GM19468 (cell line): Measurements from ENCODE around the gene SDCCAG8.

Source experiments
- ATAC-seq: cut with Tn5 transposase; IDR thresholded peaks from one replicate; pipeline ENCODE4 v1.9.1; 2021; ENCODE audit warnings: mild to moderate bottlenecking, moderate library complexity, moderate number of reproducible peaks; ENCODE audit not compliant: unreplicated experiment; ENCODE audit errors: extremely low read depth

The SDCCAG8 gene

DNA sequence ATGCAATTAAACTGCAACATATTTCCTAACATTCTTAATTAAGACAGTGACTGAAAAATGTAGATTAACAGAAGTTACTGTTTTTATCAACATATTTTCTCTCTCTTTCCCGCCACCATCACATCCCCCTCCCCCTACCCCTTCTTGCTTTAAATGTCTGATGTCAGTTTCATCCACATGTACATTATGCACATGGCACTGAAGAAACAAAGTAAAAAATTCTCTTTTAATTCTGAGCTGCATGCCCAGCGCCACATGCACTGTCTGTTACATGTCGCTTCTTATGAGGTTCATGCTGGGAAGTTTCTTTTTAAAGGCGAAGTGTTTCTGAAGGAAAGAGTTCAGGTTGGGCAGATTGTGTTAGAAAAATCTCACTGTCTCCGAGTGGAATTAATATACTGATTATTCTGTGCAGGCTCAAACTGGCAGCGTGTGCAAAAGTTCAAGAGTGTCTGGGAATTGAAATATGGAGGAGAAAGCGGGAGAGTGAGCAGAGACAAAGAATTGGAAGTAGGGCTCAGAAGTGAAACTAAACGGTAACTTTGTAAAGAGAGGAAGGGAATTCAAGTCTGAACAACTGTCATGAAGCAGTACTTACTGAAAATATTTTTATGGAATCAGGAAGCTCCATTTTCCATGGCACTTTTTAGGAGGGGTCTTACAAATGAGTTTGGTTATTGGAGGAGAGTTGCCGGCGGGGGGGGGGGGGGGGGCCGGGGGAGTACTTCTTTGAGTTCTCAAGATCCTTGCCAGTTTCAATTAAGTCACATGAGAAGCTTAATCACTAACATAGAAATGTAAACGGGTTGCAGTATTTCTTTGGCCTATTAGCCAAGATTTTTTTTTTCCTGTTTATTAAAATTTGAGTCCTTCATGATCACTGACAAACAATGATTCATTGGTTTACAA is 217.6 kb downstream of the SDCCAG8 start:
- no peak for ATAC-seq

DNA sequence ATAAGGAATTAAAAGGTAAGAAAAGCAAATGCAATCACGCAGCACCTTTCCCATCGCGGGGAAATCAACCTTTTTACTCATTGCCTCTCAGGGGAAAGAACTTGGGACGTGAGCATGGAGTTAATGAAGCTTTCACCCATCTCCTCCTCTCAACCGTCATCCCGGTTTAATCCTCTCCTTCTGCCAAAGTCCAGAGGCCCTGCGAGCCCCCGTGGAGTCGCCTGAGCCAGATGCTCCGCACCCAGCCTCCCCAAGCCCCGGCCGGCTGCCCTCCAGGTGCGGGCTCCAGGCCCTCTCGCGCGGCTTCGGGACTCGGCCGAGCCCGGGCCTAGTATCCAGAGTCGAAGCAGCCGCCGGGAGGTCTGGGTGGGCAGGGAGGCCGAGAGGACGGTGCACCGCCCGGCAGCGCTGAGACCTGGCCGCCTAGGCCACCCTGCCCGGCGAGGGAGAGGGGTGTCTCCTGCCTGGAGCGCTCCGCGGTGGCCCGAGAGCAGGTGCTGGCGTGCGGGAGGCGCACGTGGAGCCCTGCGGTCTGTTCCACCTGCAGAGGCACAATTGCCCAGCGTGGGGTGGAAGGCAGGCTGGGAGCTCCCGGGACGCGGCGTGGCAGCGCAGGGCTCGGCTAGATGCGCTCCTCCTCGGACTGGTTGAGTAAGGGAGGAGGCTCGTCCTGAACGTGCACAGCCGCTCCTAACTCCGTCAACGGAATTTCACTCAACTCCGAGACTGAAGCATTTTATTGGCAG is 218.5 kb downstream of the SDCCAG8 start:
- no peak for ATAC-seq

DNA sequence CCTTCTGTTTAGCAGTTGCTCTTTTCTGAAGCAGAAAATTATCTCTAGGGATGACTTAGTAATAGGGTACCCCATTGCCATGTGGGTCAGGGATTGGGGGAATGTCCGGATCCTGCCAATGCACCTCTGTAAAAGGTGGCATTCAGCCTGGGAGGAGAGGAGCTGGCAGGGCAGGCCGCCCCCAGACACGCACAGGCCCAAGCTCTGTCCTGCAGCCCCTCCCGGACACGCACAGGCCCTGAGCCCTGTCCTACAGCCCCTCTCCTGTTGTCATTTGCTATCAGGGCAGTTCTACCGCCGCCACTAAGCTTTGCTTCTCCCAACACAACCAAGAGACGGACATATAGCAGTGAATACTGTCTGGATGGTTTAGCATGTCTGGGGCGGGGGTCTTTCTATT is 219.1 kb downstream of the SDCCAG8 start:
- ATAC-seq, result no peak

DNA sequence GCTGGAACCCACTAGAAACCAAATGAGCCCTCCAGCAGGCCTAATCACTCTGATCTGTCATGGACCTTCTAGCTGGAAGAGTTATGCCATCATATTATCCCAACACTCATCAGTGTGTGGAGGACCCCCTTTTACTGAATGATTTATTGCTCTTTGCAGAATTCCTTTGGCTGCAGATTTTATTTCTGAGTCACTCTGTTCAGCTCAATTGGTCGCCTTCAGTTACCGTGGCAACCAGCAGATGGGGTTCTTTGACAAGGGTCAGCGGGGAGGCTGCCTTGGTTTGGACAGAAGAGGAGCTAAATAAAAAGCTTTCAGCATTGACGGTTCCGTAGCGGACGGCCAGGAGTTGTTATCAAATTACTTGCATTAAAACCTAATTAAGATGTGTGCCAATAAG is 220.1 kb downstream of the SDCCAG8 start:
- ATAC-seq, result no peak

DNA sequence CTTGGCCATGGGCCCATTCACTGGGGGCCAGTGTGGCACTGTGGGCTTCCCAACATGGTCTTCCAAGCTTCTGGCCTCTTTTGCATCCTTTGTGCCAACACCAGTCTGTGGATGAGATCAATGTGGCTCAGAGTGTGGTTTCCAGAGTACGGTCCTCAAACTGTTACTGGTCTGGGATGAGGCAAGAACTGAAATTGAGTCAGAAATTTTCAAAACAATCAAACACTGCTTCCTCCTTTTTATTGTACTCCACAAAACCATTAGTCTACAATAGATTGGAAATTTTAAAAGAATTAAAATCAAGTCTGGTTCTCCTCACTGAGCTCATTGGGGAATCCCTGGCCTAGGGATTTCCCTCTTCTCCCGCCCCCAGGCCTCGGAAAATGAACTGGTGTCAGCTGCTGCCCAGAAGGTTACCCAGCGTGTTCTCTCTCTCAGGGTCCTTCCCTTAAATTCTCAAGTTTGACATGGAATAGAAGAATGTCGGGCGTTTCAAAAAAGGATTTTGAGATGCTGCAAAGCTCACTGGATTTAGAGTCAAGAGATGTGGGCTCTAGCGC is 222.0 kb downstream of the SDCCAG8 start:
- ATAC-seq, result no peak

DNA sequence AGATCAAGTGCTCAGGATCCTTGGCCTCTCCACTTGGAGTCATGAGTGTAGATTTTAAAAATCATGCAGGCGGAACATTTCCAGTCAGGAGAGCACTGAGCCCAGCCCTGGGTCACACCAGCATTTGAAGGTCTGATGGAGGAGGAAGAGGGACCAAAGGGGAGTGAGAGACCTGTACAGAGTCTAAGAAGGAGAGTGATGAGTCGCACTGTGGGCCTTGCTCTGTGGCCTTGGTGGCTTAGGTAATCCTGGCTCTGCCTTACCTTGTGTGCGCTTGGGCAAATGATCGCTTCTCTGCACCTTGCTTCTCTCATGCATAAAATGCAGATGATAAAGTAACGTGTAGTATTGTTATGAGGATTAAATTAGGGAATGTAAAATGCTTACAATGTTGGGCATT is 225.3 kb downstream of the SDCCAG8 start:
- ATAC-seq, result no peak

DNA sequence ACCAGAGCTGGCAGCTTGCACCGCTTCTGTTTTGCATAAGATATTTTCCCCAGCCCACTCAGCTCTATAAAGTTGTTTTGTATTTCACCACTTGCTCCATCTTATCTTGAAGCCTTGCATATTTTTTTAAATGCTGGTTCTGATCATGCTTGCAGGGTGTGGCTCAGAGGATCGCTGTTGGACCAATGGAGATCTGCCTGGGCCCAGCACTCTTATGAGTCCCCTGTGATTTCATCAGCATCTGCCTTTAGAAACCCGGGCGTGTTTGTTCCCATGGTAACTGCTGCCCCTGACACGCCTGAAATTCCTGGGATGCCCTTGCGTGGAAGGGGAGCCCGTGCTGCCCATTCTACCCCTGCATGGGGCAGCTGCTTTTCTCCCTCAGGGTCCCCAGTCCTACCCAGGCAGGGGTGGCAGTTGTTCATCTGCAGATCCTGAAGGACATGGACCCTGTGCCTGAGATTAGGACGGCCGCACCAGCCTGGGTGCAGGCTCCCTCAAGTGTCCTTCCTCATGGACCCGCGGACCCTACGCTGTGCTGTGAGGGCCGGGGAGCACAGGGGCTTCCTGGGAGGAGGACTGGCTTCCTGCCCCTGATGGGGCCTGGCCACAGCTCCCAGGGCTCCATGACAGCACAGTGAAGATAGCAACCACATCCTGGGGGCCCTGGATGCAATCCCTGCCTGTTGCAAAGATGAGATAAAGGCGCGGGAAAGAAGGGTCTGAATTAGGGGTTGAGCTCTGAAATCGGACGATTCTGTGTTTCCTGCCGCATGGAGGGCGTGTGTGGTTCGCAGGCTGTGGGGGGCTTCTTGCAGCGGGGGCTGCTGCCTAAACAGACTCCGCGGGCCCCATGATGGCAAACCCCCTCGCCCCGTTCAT is 226.5 kb downstream of the SDCCAG8 start:
- ATAC-seq, result no peak

DNA sequence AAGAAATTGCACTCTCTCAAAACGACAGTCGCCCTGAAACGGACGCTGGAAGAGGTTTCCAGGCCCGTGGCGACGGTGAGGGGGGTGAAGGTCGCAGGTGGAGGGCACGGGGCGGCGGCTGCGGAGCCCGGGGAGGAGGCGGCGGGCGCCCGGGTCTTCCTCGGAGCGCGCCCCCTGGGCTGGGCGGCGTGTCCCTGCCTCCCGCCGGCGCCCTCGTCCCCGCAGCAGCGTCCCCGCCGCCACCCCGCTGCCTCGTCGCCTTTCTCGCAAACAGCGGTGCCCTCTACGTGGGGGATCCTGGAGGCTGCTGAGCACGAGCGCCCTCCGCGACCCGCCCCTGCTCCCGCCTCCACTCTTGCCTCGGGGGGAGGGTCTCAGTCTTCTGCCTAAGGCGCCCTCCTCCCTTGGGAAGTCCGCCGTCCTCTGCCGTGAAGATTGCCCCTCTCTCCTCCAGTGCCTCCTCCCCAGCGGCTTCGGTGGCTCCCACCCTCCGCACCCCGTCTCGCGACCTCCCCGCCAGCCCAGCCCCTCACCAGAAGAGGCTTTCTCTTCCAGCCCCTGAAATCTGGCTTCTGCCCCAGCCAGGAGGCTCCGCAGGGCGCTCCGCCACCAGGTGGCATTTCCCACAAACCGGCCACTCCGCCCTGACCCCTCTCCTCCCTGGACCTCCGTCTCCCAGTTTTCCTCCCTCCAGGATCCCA is 227.4 kb downstream of the SDCCAG8 start:
- ATAC-seq, result no peak

DNA sequence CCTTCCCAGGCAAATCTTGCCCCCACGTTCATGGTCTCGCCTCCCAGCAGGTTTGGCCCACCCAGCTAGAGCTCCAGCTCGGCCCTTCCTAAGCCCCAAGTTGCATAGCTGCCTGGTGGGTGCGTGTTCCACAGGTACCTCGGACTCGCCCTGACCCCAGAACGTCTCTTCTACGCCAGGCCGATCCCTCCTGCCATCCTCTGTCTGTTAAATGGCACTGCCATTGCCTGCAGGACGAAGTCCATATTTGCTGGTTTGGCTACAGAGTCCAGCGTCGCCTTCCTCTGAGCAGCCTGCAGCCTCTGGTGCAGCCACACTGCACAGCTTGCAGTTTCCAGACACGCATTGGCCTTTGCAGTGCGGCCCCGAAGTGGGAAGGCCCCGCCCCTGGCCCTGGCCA is 228.1 kb downstream of the SDCCAG8 start:
- ATAC-seq, result no peak

DNA sequence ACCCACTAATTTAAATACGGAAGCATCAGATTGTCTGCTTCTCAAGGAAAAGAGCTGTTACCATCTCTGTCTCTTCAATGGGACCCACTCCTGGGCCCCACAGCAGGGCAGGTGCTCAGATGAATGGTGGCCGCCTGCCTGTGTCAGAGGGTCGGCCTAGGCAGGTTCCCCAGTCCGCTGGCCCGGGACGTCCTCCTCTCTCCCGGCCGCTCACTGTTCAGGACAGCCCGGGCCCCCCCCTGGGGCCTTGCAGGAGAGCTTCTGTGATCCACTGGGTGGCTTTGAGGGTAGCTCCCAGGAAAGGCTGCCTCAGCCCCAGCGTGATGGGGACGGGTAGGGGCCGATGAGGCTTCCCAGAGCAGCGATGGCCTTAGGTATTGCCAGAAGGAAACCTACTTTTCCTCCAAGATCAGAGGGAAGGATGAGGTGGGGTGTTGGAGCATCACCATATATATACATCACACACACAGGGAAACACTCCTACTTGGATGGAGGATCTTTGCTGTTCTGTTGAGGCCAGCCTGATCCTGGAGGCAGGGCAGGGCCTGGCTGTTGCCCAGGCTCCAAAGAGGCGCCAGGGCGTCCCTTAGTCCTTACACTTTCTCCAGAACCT is 231.3 kb downstream of the SDCCAG8 start:
- ATAC-seq, result no peak

DNA sequence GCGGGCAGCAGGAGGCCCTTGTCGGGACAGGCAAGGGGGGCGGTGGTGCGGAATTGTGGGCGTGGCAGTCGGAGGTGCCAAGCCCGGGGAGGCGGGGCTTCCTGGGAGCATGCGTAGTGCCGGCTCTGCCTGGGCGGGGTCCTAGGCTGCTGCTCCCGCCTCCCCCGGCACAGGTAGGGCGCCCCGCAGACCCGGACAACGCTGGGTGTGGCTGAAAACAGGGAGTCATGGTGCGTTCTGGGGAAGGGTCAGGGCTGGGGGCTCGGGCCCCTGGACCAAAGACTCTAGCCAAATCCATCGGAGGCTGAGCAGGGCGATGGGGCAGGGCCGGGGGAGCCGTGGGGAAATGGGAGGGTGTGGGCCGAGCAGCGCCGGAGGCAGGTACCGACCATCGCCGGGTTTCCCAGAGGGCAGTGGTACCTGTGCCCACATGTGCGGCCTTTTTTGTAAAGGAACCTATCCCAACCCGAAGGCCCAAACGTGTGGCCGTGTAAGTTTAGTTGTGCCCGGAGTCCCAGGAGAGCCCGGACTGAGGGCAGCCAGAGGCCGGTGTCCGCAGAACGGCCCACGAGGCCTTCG is 231.9 kb downstream of the SDCCAG8 start:
- ATAC-seq, result no peak

DNA sequence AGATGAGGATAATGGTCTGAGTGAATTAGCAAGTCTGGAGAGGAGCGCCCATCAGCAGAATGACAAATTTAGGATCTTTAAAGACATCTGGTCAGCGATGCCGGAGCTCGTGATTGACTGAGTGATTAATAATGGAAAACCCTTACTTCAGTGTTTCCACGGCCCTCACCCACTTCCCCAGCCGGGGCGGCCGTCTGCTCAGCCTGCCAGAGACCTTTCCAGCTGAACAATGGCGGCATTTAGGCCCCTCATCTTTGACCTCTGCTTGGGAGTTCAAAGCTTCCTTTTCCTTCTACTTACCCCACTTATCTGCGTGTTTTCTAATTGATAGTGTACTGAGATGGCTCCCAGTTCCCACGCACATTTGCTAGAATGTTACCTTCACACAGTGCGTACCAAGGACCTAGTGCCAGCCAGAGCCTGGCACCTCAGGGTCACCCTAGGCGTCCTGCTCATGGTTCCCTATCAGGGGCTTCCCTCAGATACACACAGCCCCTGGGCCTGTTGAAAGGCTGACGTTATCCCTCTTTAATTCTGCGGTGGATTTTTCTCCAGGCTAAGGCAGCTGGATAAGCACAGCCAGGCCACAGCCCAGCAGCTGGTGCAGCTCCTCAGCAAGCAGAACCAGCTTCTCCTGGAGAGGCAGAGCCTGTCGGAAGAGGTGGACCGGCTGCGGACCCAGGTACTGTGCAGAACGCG is 232.8 kb downstream of the SDCCAG8 start:
- no peak for ATAC-seq

DNA sequence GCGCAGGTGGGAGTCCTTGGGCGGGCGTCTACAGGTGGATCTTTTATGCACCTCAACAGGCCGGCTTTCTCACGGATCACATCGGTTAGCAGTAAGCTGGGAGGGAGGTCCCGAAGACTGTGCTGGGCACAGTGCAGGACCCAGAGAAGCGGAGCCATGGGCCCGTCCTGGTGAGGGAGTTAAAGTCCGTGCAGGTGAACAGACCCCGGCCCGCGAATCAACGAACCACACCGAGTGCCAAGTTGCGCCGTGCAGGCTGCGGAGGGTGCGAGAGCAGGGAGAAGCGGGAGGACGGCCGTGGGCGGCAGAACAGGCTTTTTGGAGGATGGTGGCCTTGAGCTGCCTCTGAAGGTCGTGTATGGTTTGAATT is 233.3 kb downstream of the SDCCAG8 start:
- ATAC-seq, result no peak

DNA sequence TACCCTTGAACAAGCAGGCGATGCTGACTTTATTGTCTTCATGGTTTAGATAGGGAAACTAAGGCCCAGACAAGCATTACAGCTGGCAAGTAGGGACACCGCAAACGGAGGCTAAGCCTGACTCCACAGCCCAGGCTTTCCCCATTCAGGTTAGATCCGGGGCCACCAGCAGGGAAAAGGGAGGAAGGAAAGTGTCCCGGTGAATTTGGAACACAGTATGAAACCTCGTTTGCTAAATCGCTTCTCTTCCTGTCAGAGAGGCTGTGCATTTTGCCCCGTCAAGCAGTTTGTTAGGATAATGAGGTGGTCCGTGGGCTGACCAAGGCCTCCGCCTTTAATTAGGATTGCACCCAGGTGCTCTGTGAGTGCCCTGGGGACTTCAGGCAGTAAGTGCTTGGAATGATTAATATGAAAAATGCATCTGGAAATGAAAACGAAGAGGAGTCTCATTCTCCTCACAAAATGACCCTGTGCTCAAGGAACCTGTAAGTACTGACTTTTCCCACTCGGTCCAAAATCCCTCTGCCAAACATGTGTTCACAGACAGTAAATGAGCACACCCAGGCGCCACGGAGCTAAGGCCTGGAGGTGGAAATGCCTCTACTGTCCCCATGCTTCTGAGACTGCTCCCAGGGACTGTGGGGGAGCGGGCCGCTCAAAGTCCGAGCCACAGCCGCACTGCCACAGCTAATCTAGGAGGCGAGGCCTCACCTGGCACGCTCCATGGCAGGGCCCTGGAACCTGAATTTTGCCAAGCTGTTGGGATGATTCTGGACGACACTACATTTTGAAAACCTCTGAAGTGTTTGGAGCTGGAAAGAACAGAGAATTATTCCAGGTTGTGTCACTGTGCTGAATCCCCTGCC is 234.1 kb downstream of the SDCCAG8 start:
- ATAC-seq, result no peak

DNA sequence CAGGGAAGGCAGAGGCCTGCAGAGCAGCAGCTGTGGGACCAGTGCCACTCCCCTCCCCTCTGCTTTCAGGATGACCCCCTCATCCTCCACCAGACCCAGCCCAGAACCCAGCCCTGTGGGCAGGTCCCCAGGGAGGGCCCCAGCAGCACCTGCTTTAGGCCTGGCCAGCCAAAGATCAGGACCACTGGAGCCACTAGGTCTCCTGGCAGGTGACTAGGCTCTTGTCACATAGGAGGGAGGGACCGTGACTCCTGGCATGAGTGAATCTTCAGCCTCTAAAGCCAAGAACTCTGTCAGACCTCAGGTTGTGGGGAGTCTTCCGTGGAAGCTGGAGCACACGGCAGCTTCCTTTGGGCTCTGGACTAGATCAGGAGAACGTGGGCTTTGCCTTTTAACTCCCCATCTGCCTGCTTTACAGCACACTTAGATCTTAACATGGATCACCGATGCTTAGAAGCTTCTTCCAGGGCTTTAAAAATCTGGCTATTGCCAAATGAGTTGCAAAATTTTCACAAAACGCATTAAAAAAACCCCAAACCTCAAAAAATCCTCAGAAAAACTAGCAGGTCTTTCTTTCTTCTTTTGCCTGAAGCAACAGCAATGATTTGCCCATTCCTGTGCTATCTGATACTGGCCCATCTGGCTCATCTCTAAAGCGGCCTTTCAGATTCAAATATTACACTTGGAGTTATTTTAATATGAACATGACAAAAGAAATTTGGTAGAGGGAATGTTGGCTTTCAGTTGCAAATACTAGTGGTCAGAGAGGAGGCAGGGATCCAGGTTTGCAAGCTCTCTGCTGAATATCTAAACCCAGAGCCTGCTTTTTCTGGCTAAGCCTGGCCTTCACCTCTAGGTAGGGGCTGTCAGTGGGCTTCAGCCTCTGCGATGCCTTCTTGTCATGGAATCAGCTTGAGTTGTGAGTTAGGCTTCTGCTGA is 235.2 kb downstream of the SDCCAG8 start:
- no peak for ATAC-seq
